Body of pancreas (tissue), 4 donors: ENCODE data around the gene PRKCB. TPM values are rescaled to one million over a fixed set of nuclear protein-coding genes. Genes with fewer than 3 reads are reported as not detected.

Experiments used
- ATAC-seq: fragments of 150-250 bp; one replicate; pipeline ENCODE4 v1.9.1; 2016
- DNase-seq, 4 donors: peaks; one replicate each; pipeline ENCODE4 v3.0.0-alpha.2; 2019
- H3K27ac ChIP-seq, 4 donors: fragments of 200-600 bp; sonication (generic); 1 replicate in 3 of 4; 2 replicates in 1 of 4; pipeline versions ENCODE4 v1.5.1 to v1.6.1; 2016 to 2019; ENCODE audit warnings: mild to moderate bottlenecking in 1 of 4, mixed read lengths in 1 of 4, moderate library complexity in 1 of 4
- H3K27me3 ChIP-seq, 2 donors: fragments of 200-600 bp; sonication (generic); one replicate each; pipeline ENCODE4 v1.6.0; 2016; ENCODE audit warnings: mild to moderate bottlenecking in 1 of 2
- H3K36me3 ChIP-seq, 2 donors: fragments of 200-600 bp; sonication (generic); replicated peaks in 1 of 2; 2 replicates each; pipeline ENCODE4 v1.5.1; 2016; ENCODE audit warnings: low read depth in 2 of 2; ENCODE audit not compliant: insufficient read depth in 1 of 2
- H3K4me1 ChIP-seq: fragments of 200-600 bp; sonication (generic); one replicate; pipeline ENCODE4 v1.6.0; 2016
- H3K4me3 ChIP-seq, 2 donors: fragments of 200-600 bp; sonication (generic); 1 replicate in 1 of 2; 2 replicates in 1 of 2; pipeline ENCODE4 v1.5.1; 2016 to 2019
- H3K9me3 ChIP-seq, 3 donors: fragments of 200-600 bp; sonication (generic); 1 replicate in 2 of 3; 2 replicates in 1 of 3; pipeline ENCODE4 v1.5.1; 2016
- CTCF ChIP-seq, 7 experiments: fragments of 450-650 bp in 4 of 7; fragments of 200-600 bp in 3 of 7; sonication (generic) in 3 of 7; IDR thresholded peaks; one replicate each; pipeline ENCODE4 v1.5.1; 2016 to 2019; ENCODE audit warnings: antibody characterized with exemption in 7 of 7
- POLR2A ChIP-seq, 3 donors: fragments of 450-650 bp; IDR thresholded peaks; one replicate each; pipeline ENCODE4 v1.6.1; 2016; ENCODE audit warnings: antibody characterized with exemption in 3 of 3, mild to moderate bottlenecking in 2 of 3
- WGBS, 2 donors: methylation state at CpG; one replicate each; pipeline ENCODE4 v1.1.5; 2017; 5-methylcytosine and 5-hydroxymethylcytosine counted together
- intact Hi-C: fragments of 100-400 bp; cut with DNase I; formaldehyde crosslinking; loops from one replicate; pipeline ENCODE4 v1.15.1; 2023
- total RNA-seq, 2 donors: library from RNA; depleted of rRNA; stranded (reverse); fragments of >200 nt; gene quantifications; one replicate each; pipeline ENCODE4 v1.1.0, GENCODE V29; 2016

PRKCB gene
- total RNA-seq, 2 donors from 2014 or later, result 0.33 to 10.6 TPM

DNA sequence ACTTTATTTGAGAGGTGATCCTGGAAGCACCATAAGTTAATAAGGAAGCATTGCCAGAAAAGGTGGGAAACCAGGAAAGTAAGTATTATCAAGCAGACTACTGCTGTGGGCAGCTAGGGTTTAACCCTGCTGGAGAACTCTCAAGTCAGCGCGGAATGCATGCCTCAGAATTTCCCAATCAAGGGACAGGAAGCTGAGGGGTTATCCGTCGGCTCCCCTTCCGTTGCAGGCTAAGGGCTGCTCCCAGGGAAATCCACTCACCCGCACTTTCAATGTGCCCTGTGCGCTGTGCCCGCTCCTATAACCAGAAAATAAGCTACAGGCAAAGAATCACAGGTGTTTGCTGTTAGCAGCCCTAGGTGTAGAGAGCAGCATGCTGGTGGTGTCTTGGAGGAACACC is 281.9 kb downstream of the PRKCB start:
- ATAC-seq (no peak), DNase-seq (no peak)
- H3K4me3 ChIP-seq, result no peak overlapping the region
- peaks cover 35% of the 10 kb centered on the region for H3K4me1 ChIP-seq
- peak overlapping the region in 1 of 4 donors; percentile 45 for H3K27ac ChIP-seq
- TF ChIP-seq CTCF (IDR thresholded peaks at IDR 0.05) (no peak), POLR2A (IDR thresholded peaks at IDR 0.05) (no peak)
- intact Hi-C loops, result no loop called here
- H3K36me3 ChIP-seq, result no peaks in the 10 kb centered on the region
- 74% methylated on average over 8 of the region's 8 CpGs; no CpG with 5 or more reads in 1 of the 2 donors for WGBS, 2 donors
- H3K27me3 ChIP-seq, result no peaks in the 10 kb centered on the region
- no peaks in the 10 kb centered on the region for H3K9me3 ChIP-seq

DNA sequence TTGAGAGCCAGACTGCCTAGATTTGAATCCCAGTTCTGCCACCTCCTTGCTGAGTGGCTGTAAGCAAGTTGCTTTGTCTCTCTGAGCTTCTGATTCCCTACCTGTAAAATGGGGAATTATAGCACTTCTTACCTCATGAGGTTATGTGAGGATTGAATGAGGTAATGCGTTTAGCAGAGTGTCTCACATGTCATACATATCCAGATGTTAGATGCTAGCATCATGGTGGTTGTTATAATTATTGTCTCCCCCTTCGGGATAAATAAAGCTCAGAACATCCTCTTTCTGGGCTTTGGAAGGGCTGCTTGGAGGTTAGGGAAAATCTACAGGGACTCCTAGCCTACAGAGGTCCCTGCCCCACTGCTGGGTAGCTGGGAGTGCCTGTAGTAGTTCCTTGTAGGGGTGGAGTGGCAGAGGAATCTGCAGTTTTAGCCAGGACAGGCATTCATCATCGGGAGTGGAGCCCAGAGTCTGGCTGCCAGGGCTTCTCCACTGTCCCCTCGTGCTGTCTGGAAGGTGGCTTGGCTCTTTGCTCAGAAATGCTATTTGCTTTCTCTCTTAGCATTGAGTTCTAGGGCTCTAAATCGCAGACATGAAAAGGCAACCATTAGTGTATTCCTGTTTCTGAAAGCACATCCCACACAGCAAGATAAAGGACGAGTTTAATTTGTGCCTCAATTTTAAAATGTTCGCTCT is 282.5 kb downstream of the PRKCB start:
- no peaks in the 10 kb centered on the region for H3K9me3 ChIP-seq
- no peaks in the 10 kb centered on the region for H3K27me3 ChIP-seq
- H3K36me3 ChIP-seq, result no peaks in the 10 kb centered on the region
- TF ChIP-seq POLR2A (IDR thresholded peaks at IDR 0.05) (no peak), CTCF (IDR thresholded peaks at IDR 0.05) (no peak)
- H3K4me3 ChIP-seq, result no peak overlapping the region
- intact Hi-C loops, result no loop called here
- DNase-seq, result no peak
- ATAC-seq, result no peak
- 72 to 76% methylated on average over 7 of the region's 7 CpGs for WGBS, 2 donors
- peaks cover 35% of the 10 kb centered on the region for H3K4me1 ChIP-seq
- H3K27ac ChIP-seq, result no peak overlapping the region

- no peaks in the 10 kb centered on the region for H3K36me3 ChIP-seq
- H3K4me1 ChIP-seq, result peaks cover 32% of the 10 kb centered on the region
- ATAC-seq (no peak), DNase-seq (no peak)
- WGBS, 2 donors, result 81 to 88% methylated on average over 6 of the region's 6 CpGs
- no peaks in the 10 kb centered on the region for H3K27me3 ChIP-seq
- intact Hi-C loops, result no loop called here
- no peak overlapping the region for H3K4me3 ChIP-seq
- TF ChIP-seq POLR2A (IDR thresholded peaks at IDR 0.05) (no peak), CTCF (IDR thresholded peaks at IDR 0.05) (no peak)
- no peak overlapping the region for H3K27ac ChIP-seq
- H3K9me3 ChIP-seq, result no peaks in the 10 kb centered on the region
Observed at GRCh38 chr16:24119807-24120206, 284.0 kb downstream of the PRKCB start.

GRCh38 chr16:24123275-24123674 is 287.5 kb downstream of the PRKCB start:
- H3K27ac ChIP-seq, result no peak overlapping the region
- intact Hi-C loops, result no loop called here
- DNase-seq (no peak), ATAC-seq (no peak)
- H3K4me1 ChIP-seq, result peaks cover 12% of the 10 kb centered on the region
- 63 to 67% methylated on average over 1 of the region's 1 CpG for WGBS, 2 donors
- no peaks in the 10 kb centered on the region for H3K9me3 ChIP-seq
- H3K4me3 ChIP-seq, result no peak overlapping the region
- H3K27me3 ChIP-seq, result no peaks in the 10 kb centered on the region
- no peaks in the 10 kb centered on the region for H3K36me3 ChIP-seq
- no peak for TF ChIP-seq POLR2A (IDR thresholded peaks at IDR 0.05)
- no peak for TF ChIP-seq CTCF (IDR thresholded peaks at IDR 0.05)

DNA sequence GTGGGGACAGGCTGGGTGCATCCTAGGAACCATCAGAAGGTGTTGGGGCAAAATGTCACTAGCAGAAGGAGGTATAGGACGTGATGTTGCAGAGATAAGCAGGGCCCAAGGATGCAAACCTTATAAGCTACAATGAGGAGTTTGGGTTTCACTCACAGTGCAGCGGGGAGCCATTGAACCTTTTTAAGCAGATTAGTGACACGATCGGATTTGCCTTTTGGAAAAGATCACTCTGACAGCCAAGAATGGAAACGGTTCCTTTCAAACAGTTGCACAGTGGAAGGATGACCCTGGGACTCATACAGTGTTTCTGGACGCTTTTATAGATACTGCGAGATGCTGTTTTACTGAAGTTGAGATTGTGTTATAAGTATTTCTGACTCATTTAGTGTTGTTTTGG is 288.5 kb downstream of the PRKCB start:
- no peaks in the 10 kb centered on the region for H3K36me3 ChIP-seq
- WGBS, 2 donors, result 48 to 71% methylated on average over 7 of the region's 7 CpGs
- ATAC-seq (no peak), DNase-seq (no peak)
- H3K27me3 ChIP-seq, result no peaks in the 10 kb centered on the region
- TF ChIP-seq POLR2A (IDR thresholded peaks at IDR 0.05) (no peak), CTCF (IDR thresholded peaks at IDR 0.05) (no peak)
- H3K4me1 ChIP-seq, result peaks cover 2% of the 10 kb centered on the region
- intact Hi-C loops, result no loop called here
- H3K9me3 ChIP-seq, result no peaks in the 10 kb centered on the region
- no peak overlapping the region for H3K4me3 ChIP-seq
- H3K27ac ChIP-seq, result no peak overlapping the region
